SK-N-MC (cell line): Measurements from ENCODE around the gene PLEKHA7.

Experiments
- EZH2 ChIP-seq: fragments of 200-600 bp; sonication (generic); IDR thresholded peaks from one replicate; pipeline ENCODE4 v1.6.1; 2017; ENCODE audit warnings: antibody characterized with exemption
- FOXP2 ChIP-seq: optimal IDR thresholded peaks from 2 replicates; pipeline ENCODE3; 2011; ENCODE audit warnings: mild to moderate bottlenecking, moderate library complexity; ENCODE audit not compliant: insufficient read depth; ENCODE audit errors: extremely low read length, control extremely low read depth
- POLR2AphosphoS5 ChIP-seq: IDR thresholded peaks from 2 replicates; pipeline ENCODE4 v1.6.1; 2012; ENCODE audit warnings: mild to moderate bottlenecking, low read depth, low read length, borderline replicate concordance

GRCh38 chr11:17046690-17047089, 32.5 kb upstream of the PLEKHA7 start:
- TF ChIP-seq EZH2 (no peak), POLR2AphosphoS5 (no peak), FOXP2 (no peak)
